Measurements from ENCODE around the gene RC3H2. TPM values are rescaled to one million over a fixed set of nuclear protein-coding genes. Genes with fewer than 3 reads are reported as not detected.
"Not testable (repeated sequence)": the region's sequence is repeated elsewhere in the genome, so short reads cannot be mapped to it uniquely, and the experiment has no call there.

RC3H2 gene
- total and polyA plus RNA-seq, 11 donors = 11.7 to 52.2 (median 44.3) TPM

DNA sequence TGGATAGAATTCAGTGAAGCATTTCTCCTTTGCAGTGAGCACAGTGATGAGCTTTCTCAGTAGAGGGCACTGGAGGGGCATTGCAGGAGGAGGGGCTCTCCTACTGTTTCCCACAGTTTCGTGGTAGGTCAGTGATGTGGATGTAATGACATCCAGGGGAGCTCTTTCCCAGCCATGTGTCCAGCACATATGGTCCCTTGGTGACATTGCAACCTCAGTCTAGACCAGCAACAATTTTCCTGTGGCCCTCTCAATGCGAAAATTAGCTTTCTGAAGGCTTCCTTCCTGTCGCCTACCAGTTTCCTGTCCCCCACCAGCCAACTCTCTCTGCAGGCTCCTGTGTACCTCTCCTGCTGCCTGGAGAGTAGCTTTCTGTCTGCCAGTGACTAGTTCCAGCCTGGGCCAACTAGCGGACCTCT lies 69.8 kb downstream of the RC3H2 start:
- TF ChIP-seq POLR2A (IDR thresholded peaks at IDR 0.05) (no peak), CTCF (IDR thresholded peaks at IDR 0.05) (peak in 1 of 12 donors; percentile 10)
- ATAC-seq = peak in 2 of 4 donors; percentile 44 to 58
- intact Hi-C loops (cut with DNase I) = no loop called here

DNA sequence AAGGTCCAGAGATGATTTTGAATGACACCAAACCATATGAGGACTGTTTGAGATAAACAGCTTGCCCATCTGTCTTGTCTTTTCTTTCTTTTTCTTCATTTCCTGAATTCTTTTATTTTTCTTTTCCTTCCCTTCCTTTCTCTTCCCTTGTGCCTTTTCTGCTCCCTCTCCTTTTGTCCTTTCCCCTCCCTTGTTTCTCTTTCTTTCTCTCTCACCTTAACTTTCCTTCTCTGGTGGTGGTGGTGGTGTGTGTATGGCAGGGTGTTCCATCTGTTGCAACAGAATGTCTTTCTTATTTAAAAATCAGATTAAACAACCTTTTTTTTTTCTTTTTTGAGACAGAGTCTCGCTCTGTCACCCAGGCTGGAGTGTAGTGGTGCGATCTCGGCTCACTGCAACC lies 73.0 kb downstream of the RC3H2 start:
- TF ChIP-seq CTCF (IDR thresholded peaks at IDR 0.05) (no peak), POLR2A (IDR thresholded peaks at IDR 0.05) (no peak)
- no peak overlapping the region for H3K4me3 ChIP-seq
- no peak for ATAC-seq

More for the DNA sequence above, 69.8 kb downstream of the RC3H2 start:
- no peak for DNase-seq
- Histone ChIP-seq H3K9me3 (no peaks in the 10 kb centered on the region), H3K27ac (no peak overlapping the region), H3K27me3 (no peaks in the 10 kb centered on the region), H3K4me1 (peaks cover 0 to 12% (median 0%) of the 10 kb centered on the region in 12 donors), H3K4me3 (no peak overlapping the region), H3K36me3 (no peaks in the 10 kb centered on the region)
- 37 to 55% (median 50%) methylated on average over 4 of the region's 4 CpGs for WGBS, 4 donors

GRCh38 chr9:122828965-122829284 lies 76.2 kb downstream of the RC3H2 start:
- ATAC-seq, DNase-seq, H3K27me3 ChIP-seq, H3K9me3 ChIP-seq: not testable (repeated sequence)
- Histone ChIP-seq H3K27ac (peak overlapping the region; percentile 84 to 99 (median 97)), H3K36me3 (peaks cover 0 to 25% (median 24%) of the 10 kb centered on the region in 9 donors), H3K4me3 (peak overlapping the region; percentile 69 to 97 (median 88)), H3K4me1 (peaks cover 0 to 36% (median 21%) of the 10 kb centered on the region in 12 donors)
- WGBS, 4 donors = 69 to 71% (median 70%) methylated on average over 18 of the region's 18 CpGs
- intact Hi-C loops (cut with DNase I) = loop anchor here in 1 of 10 donors (10.0 kb wide), 1 partner anchor 734 kb away; the partner anchor contains the start of gene TTLL11

More for the DNA sequence above, 73.0 kb downstream of the RC3H2 start:
- Histone ChIP-seq H3K9me3 (no peaks in the 10 kb centered on the region), H3K27me3 (no peaks in the 10 kb centered on the region), H3K36me3 (no peaks in the 10 kb centered on the region), H3K4me1 (peaks cover 0 to 24% (median 6%) of the 10 kb centered on the region in 12 donors), H3K27ac (no peak overlapping the region)
- intact Hi-C loops (cut with DNase I) = no loop called here
- 86 to 90% (median 88%) methylated on average over 3 of the region's 3 CpGs for WGBS, 4 donors
- no peak for DNase-seq

DNA sequence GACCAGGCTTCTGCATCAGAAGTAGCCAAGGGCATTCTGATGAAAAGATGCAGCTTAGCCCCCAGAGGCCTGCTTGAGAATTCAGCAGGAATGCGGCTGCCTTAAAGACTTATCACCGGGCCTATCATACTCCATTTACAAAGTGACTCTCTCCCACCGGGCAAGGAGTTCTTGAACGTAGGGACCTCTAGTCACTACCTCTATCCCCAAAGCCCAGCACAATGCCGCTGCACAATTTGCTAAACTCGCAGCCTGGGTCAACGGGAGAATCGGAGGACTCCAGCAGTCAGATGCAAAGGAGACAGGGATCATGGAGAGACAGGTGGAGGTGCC lies 77.4 kb downstream of the RC3H2 start:
- 0 to 2% (median 1%) methylated on average over 8 of the region's 8 CpGs for WGBS, 4 donors
- ATAC-seq = peak in 3 of 4 donors; percentile 14 to 18 (median 14)
- Histone ChIP-seq H3K36me3 (peaks cover 0 to 37% (median 33%) of the 10 kb centered on the region in 9 donors), H3K9me3 (no peaks in the 10 kb centered on the region), H3K4me3 (peak overlapping the region; percentile 69 to 97 (median 88)), H3K4me1 (peaks cover 0 to 36% (median 21%) of the 10 kb centered on the region in 12 donors), H3K27ac (peak overlapping the region; percentile 84 to 99 (median 97)), H3K27me3 (no peaks in the 10 kb centered on the region)
- intact Hi-C loops (cut with DNase I) = loop anchor here in 1 of 10 donors (10.0 kb wide), 1 partner anchor 733 kb away; the partner anchor contains the start of gene TTLL11
- TF ChIP-seq CTCF (IDR thresholded peaks at IDR 0.05) = no peak
- TF ChIP-seq POLR2A (IDR thresholded peaks at IDR 0.05) = no peak
- no peak for DNase-seq

- intact Hi-C loops (cut with DNase I) = loop anchor here in 1 of 10 donors (10.0 kb wide), 1 partner anchor 728 kb away; the partner anchor contains the start of gene TTLL11
- H3K4me1 ChIP-seq = peaks cover 0 to 66% (median 39%) of the 10 kb centered on the region in 12 donors
- no peak for DNase-seq
- H3K4me3 ChIP-seq = no peak overlapping the region
- peaks cover 0 to 83% (median 62%) of the 10 kb centered on the region in 9 donors for H3K36me3 ChIP-seq
- no peak overlapping the region for H3K27ac ChIP-seq
- TF ChIP-seq CTCF (IDR thresholded peaks at IDR 0.05) (no peak), POLR2A (IDR thresholded peaks at IDR 0.05) (no peak)
- no peaks in the 10 kb centered on the region for H3K9me3 ChIP-seq
- H3K27me3 ChIP-seq = no peaks in the 10 kb centered on the region
- no peak for ATAC-seq
- 89 to 96% (median 92%) methylated on average over 4 of the region's 4 CpGs for WGBS, 4 donors
These were observed 82.2 kb downstream of the RC3H2 start for GRCh38 chr9:122822938-122823337.
